Hepatocyte (in vitro differentiated cells): ENCODE measurements around the gene CORIN. TPM values are rescaled to one million over a fixed set of nuclear protein-coding genes. Genes with fewer than 3 reads are reported as not detected.

ENCODE experiments used
- DNase-seq: peaks from one replicate; pipeline ENCODE4 v3.0.0-alpha.2; 2016; ENCODE audit warnings: low spot score
- H2AFZ ChIP-seq: fragments of 200-600 bp; sonication (generic); 2 replicates; pipeline ENCODE4 v1.6.0; 2016; ENCODE audit warnings: antibody characterized with exemption, mild to moderate bottlenecking
- H3K27ac ChIP-seq: fragments of 200-600 bp; sonication (generic); 2 replicates; pipeline ENCODE4 v1.5.1; 2016; ENCODE audit warnings: mild to moderate bottlenecking
- H3K27me3 ChIP-seq: fragments of 200-600 bp; sonication (generic); 2 replicates; pipeline ENCODE4 v1.6.1; 2016
- H3K36me3 ChIP-seq: fragments of 200-600 bp; sonication (generic); replicated peaks from 2 replicates; pipeline ENCODE4 v1.5.1; 2016; ENCODE audit warnings: low read depth; ENCODE audit not compliant: insufficient read depth
- H3K4me1 ChIP-seq: fragments of 200-600 bp; sonication (generic); 2 replicates; pipeline ENCODE4 v1.5.1; 2016; ENCODE audit warnings: mild to moderate bottlenecking, moderate library complexity; ENCODE audit not compliant: insufficient read depth
- H3K4me2 ChIP-seq: fragments of 200-600 bp; sonication (generic); 2 replicates; pipeline ENCODE4 v1.6.0; 2016
- H3K4me3 ChIP-seq: fragments of 200-600 bp; sonication (generic); 2 replicates; pipeline ENCODE4 v1.5.1; 2016; ENCODE audit warnings: mild to moderate bottlenecking
- H3K79me2 ChIP-seq: fragments of 200-600 bp; sonication (generic); 2 replicates; pipeline ENCODE4 v1.6.0; 2017; ENCODE audit warnings: mild to moderate bottlenecking
- H3K9me2 ChIP-seq: fragments of 200-600 bp; sonication (generic); replicated peaks from 2 replicates; pipeline ENCODE4 v1.6.0; 2017; ENCODE audit warnings: mild to moderate bottlenecking; ENCODE audit not compliant: insufficient read depth
- H3K9me3 ChIP-seq: fragments of 200-600 bp; sonication (generic); 2 replicates; pipeline ENCODE4 v1.5.1; 2016; ENCODE audit warnings: low read depth, mild to moderate bottlenecking
- H4K20me1 ChIP-seq: fragments of 200-600 bp; sonication (generic); 2 replicates; pipeline ENCODE4 v1.6.0; 2016; ENCODE audit warnings: mild to moderate bottlenecking; ENCODE audit not compliant: insufficient read depth, poor library complexity, severe bottlenecking
- CTCF ChIP-seq: fragments of 200-600 bp; sonication (generic); IDR thresholded peaks from 2 replicates; pipeline ENCODE4 v1.5.1; 2016; ENCODE audit warnings: antibody characterized with exemption, mild to moderate bottlenecking; ENCODE audit not compliant: poor library complexity
- EZH2 ChIP-seq: fragments of 200-600 bp; sonication (generic); IDR thresholded peaks from 2 replicates; pipeline ENCODE4 v1.6.1; 2016; ENCODE audit warnings: antibody characterized with exemption, mild to moderate bottlenecking, borderline replicate concordance
- EZH2phosphoT487 ChIP-seq: fragments of 200-600 bp; sonication (generic); IDR thresholded peaks from one replicate; pipeline ENCODE4 v1.6.1; 2018; ENCODE audit warnings: antibody characterized with exemption, mild to moderate bottlenecking, low read depth, moderate library complexity; ENCODE audit not compliant: unreplicated experiment, severe bottlenecking
- WGBS: methylation state at CpG from one replicate; pipeline ENCODE4 v1.1.6; 2016; ENCODE audit warnings: low lambda C conversion rate; ENCODE audit errors: missing lambda C conversion rate; 5-methylcytosine and 5-hydroxymethylcytosine counted together
- polyA plus RNA-seq: library from polyadenylated mRNA; unstranded; fragments of >200 nt; fragmentation: Nextera tagmentation; extraction: Ambion mirVana; gene quantifications from 2 replicates; pipeline ENCODE4 v1.2.1, GENCODE V29; 2016
- total RNA-seq: library from RNA; depleted of rRNA; stranded (reverse); fragments of >200 nt; gene quantifications from 2 replicates; pipeline ENCODE4 v1.2.3, GENCODE V29; 2014

The CORIN gene
- total and polyA plus RNA-seq, 2 experiments from 2014 or later: 0.13 to 0.40 TPM

GRCh38 chr4:47752214-47752613 is 85.7 kb downstream of the CORIN start:
- no peak for TF ChIP-seq CTCF
- TF ChIP-seq EZH2: no peak
- no peak for TF ChIP-seq EZH2phosphoT487
- 48% methylated on average over 5 of the region's 5 CpGs for WGBS

GRCh38 chr4:47750788-47751187 is 87.1 kb downstream of the CORIN start:
- Histone ChIP-seq H3K4me1 (no peaks in the 10 kb centered on the region), H3K4me2 (no peak overlapping the region), H3K79me2 (no peaks in the 10 kb centered on the region), H3K9me2 (no peaks in the 10 kb centered on the region), H3K9me3 (no peaks in the 10 kb centered on the region), H3K4me3 (no peak overlapping the region), H3K27me3 (no peaks in the 10 kb centered on the region), H3K36me3 (no peaks in the 10 kb centered on the region), H3K27ac (no peak overlapping the region), H2AFZ (no peak overlapping the region), H4K20me1 (no peaks in the 10 kb centered on the region)
- TF ChIP-seq CTCF: no peak
- TF ChIP-seq EZH2phosphoT487: no peak
- TF ChIP-seq EZH2: no peak
- 92% methylated on average over 2 of the region's 2 CpGs for WGBS
- no peak for DNase-seq

More at GRCh38 chr4:47752214-47752613, 85.7 kb downstream of the CORIN start:
- DNase-seq: no peak
- Histone ChIP-seq H4K20me1 (no peaks in the 10 kb centered on the region), H3K79me2 (no peaks in the 10 kb centered on the region), H3K9me3 (no peaks in the 10 kb centered on the region), H3K4me3 (no peak overlapping the region), H2AFZ (no peak overlapping the region), H3K27me3 (no peaks in the 10 kb centered on the region), H3K36me3 (no peaks in the 10 kb centered on the region), H3K9me2 (no peaks in the 10 kb centered on the region), H3K4me2 (no peak overlapping the region), H3K27ac (no peak overlapping the region), H3K4me1 (no peaks in the 10 kb centered on the region)

DNA sequence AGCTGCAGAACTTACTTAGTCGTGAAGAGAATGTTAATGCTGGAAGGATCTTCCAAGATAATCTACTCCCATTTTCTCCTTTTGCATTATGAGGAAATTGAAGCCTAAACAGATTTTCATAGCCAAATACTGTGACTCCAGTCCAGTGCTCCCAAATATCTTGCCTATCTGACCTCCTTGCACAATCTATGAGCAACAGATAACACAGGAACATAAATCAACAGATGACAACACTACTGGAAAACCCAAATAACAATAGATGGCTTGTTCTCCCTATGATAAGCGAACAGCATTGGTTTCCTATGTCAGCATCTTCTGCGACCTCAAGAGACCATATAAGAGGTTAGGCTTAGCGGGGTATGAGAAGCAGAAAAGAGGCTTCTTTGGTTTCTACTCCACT is 88.0 kb downstream of the CORIN start:
- Histone ChIP-seq H3K27me3 (no peaks in the 10 kb centered on the region), H3K9me3 (no peaks in the 10 kb centered on the region), H3K4me2 (no peak overlapping the region), H4K20me1 (no peaks in the 10 kb centered on the region), H3K4me1 (no peaks in the 10 kb centered on the region), H3K27ac (no peak overlapping the region), H3K79me2 (no peaks in the 10 kb centered on the region), H3K9me2 (no peaks in the 10 kb centered on the region), H2AFZ (no peak overlapping the region), H3K36me3 (no peaks in the 10 kb centered on the region), H3K4me3 (no peak overlapping the region)
- WGBS: 78% methylated on average over 4 of the region's 4 CpGs
- no peak for TF ChIP-seq EZH2
- TF ChIP-seq EZH2phosphoT487: no peak
- no peak for TF ChIP-seq CTCF
- no peak for DNase-seq

- Histone ChIP-seq H4K20me1 (no peaks in the 10 kb centered on the region), H3K4me3 (no peak overlapping the region), H2AFZ (no peak overlapping the region), H3K27me3 (no peaks in the 10 kb centered on the region), H3K4me1 (no peaks in the 10 kb centered on the region), H3K36me3 (no peaks in the 10 kb centered on the region), H3K4me2 (no peak overlapping the region), H3K9me2 (no peaks in the 10 kb centered on the region), H3K79me2 (no peaks in the 10 kb centered on the region), H3K9me3 (no peaks in the 10 kb centered on the region), H3K27ac (no peak overlapping the region)
- DNase-seq: no peak
- TF ChIP-seq EZH2phosphoT487 (no peak), CTCF (no peak), EZH2 (no peak)
- WGBS: 97% methylated on average over 1 of the region's 1 CpG
Measured at GRCh38 chr4:47749060-47749459, 88.8 kb downstream of the CORIN start.
